SK-N-SH (cell line): ENCODE results near the gene RAD51B. TPM values are rescaled to one million over a fixed set of nuclear protein-coding genes. Genes with fewer than 3 reads are reported as not detected.

ENCODE experiments used
- CTCF ChIA-PET: fragments of 300-600, 350-600 bp; formaldehyde crosslinking; extraction: SDS; loops from one replicate; lab custom pipeline; 2021; lab: Yijun Ruan, JAX
- POLR2A ChIA-PET: fragments of 350-600 bp; sonication (Branson Sonifier 250); formaldehyde crosslinking; extraction: SDS; loops from one replicate; lab custom pipeline; 2020; ENCODE audit warnings: antibody characterized with exemption, inconsistent platforms; lab: Yijun Ruan, JAX
- DNase-seq: peaks from one replicate; pipeline ENCODE4 v3.0.0; 2012
- H2AFZ ChIP-seq: fragments of 200-600 bp; sonication (generic); 2 replicates; pipeline ENCODE4 v1.8.1; 2016; ENCODE audit warnings: antibody characterized with exemption, mild to moderate bottlenecking, low read depth
- H3F3A ChIP-seq: fragments of 200-600 bp; sonication (generic); replicated peaks from 2 replicates; pipeline ENCODE3; 2016; ENCODE audit warnings: antibody characterized with exemption, mild to moderate bottlenecking; ENCODE audit not compliant: insufficient read depth
- H3K27ac ChIP-seq, 2 experiments: fragments of 200-500 bp in 1 of 2; fragments of 200-600 bp in 1 of 2; sonication (Bioruptor generic) in 1 of 2; sonication (generic), shearing (Covaris generic) in 1 of 2; 2 replicates each; pipeline versions ENCODE4 v1.5.1 to v1.6.1; 2014 to 2016; ENCODE audit warnings: low read depth in 2 of 2, inconsistent platforms in 1 of 2, low read length in 1 of 2, mild to moderate bottlenecking in 1 of 2, mixed read lengths in 1 of 2
- H3K27me3 ChIP-seq: fragments of 200-600 bp; sonication (generic), shearing (Covaris generic); 2 replicates; pipeline ENCODE4 v1.6.1; 2016; ENCODE audit warnings: mixed run types; ENCODE audit not compliant: insufficient read depth
- H3K36me3 ChIP-seq, 2 experiments: fragments of 200-500 bp in 1 of 2; fragments of 200-600 bp in 1 of 2; sonication (Bioruptor generic) in 1 of 2; sonication (generic) in 1 of 2; replicated peaks in 1 of 2; 2 replicates each; pipeline versions ENCODE3 to v1.5.1; 2014 to 2016; ENCODE audit warnings: low read length in 1 of 2, mild to moderate bottlenecking in 1 of 2; ENCODE audit not compliant: insufficient read depth in 2 of 2, control insufficient read depth in 1 of 2
- H3K4me1 ChIP-seq, 2 experiments: fragments of 200-500 bp in 1 of 2; fragments of 200-600 bp in 1 of 2; sonication (Bioruptor generic) in 1 of 2; sonication (generic), shearing (Covaris generic) in 1 of 2; 2 replicates each; pipeline versions ENCODE4 v1.5.1 to v1.6.1; 2014 to 2016; ENCODE audit warnings: low read depth in 1 of 2, low read length in 1 of 2, mixed run types in 1 of 2; ENCODE audit not compliant: insufficient read depth in 2 of 2, control insufficient read depth in 1 of 2
- H3K4me2 ChIP-seq: fragments of 200-600 bp; sonication (generic), shearing (Covaris generic); 2 replicates; pipeline ENCODE4 v1.6.1; 2017; ENCODE audit warnings: mixed run types
- H3K4me3 ChIP-seq, 2 experiments: fragments of 200-500 bp in 1 of 2; fragments of 200-600 bp in 1 of 2; sonication (Bioruptor generic) in 1 of 2; sonication (generic), shearing (Covaris generic) in 1 of 2; 2 replicates each; pipeline versions ENCODE4 v1.5.1 to v1.8.1; 2014 to 2016; ENCODE audit warnings: low read depth in 2 of 2, inconsistent platforms in 1 of 2, low read length in 1 of 2, mild to moderate bottlenecking in 1 of 2, mixed read lengths in 1 of 2, moderate library complexity in 1 of 2
- H3K79me2 ChIP-seq: fragments of 200-600 bp; sonication (generic); 2 replicates; pipeline ENCODE4 v1.8.1; 2017; ENCODE audit warnings: mild to moderate bottlenecking; ENCODE audit not compliant: insufficient read depth
- H3K9ac ChIP-seq: fragments of 200-600 bp; sonication (generic); 2 replicates; pipeline ENCODE4 v1.6.1; 2017; ENCODE audit warnings: mixed run types
- H3K9me2 ChIP-seq: fragments of 200-600 bp; sonication (generic); 2 replicates; pipeline ENCODE4 v1.6.1; 2017; ENCODE audit warnings: mixed run types
- H3K9me3 ChIP-seq: fragments of 200-600 bp; sonication (generic); 2 replicates; pipeline ENCODE4 v1.6.1; 2017; ENCODE audit warnings: mixed run types, mild to moderate bottlenecking, moderate library complexity
- H4K20me1 ChIP-seq: fragments of 200-600 bp; sonication (generic); 2 replicates; pipeline ENCODE4 v1.6.1; 2017; ENCODE audit warnings: mild to moderate bottlenecking, mixed run types; ENCODE audit not compliant: insufficient read depth
- EZH2phosphoT487 ChIP-seq: fragments of 200-600 bp; sonication (generic); IDR thresholded peaks from 2 replicates; pipeline ENCODE4 v1.6.1; 2017; ENCODE audit warnings: low read depth, mixed run types, mild to moderate bottlenecking, antibody characterized with exemption, moderate library complexity, borderline replicate concordance
- FOSL2 ChIP-seq: IDR thresholded peaks from 2 replicates; pipeline ENCODE4 v1.4.0; 2012; ENCODE audit warnings: low read depth, mild to moderate bottlenecking, moderate library complexity, borderline replicate concordance
- NRF1 ChIP-seq: IDR thresholded peaks from 2 replicates; pipeline ENCODE4 v1.6.1; 2012; ENCODE audit warnings: low read depth, mild to moderate bottlenecking, low read length
- POLR2AphosphoS5 ChIP-seq: IDR thresholded peaks from 2 replicates; pipeline ENCODE4 v1.6.1; 2012; ENCODE audit warnings: low read depth, low read length
- RCOR1 ChIP-seq: fragments of 150-350 bp; IDR thresholded peaks from 2 replicates; pipeline ENCODE4 v1.6.1; 2017; ENCODE audit warnings: antibody characterized with exemption, low read length
- RXRA ChIP-seq: IDR thresholded peaks from 2 replicates; pipeline ENCODE4 v1.4.0; 2012; ENCODE audit warnings: low read depth, mild to moderate bottlenecking, borderline replicate concordance
- SIN3A ChIP-seq: IDR thresholded peaks from 2 replicates; pipeline ENCODE4 v1.6.1; 2012; ENCODE audit warnings: low read depth, mild to moderate bottlenecking, low read length, moderate library complexity, borderline replicate concordance
- TCF12 ChIP-seq: IDR thresholded peaks from 2 replicates; pipeline ENCODE4 v1.4.0; 2012
- ZBTB33 ChIP-seq: IDR thresholded peaks from 2 replicates; pipeline ENCODE4 v1.4.0; 2012; ENCODE audit warnings: low read depth, borderline replicate concordance
- WGBS: methylation state at CpG from one replicate; pipeline ENCODE4 v1.1.6; 2017; ENCODE audit warnings: low lambda C conversion rate; 5-methylcytosine and 5-hydroxymethylcytosine counted together
- polyA plus RNA-seq, 3 experiments: library from polyadenylated mRNA; depleted of rRNA; stranded (reverse); fragments of >200 nt; gene quantifications; 2 replicates each; pipeline ENCODE4 v1.2.3, GENCODE V29; 2012

Gene RAD51B
- polyA plus RNA-seq, 1 of the 3 experiments (the other 2 are of a cell fraction), result 6.0 TPM

GRCh38 chr14:68418174-68419118 is 598.9 kb downstream of the RAD51B start:
- TF ChIP-seq RXRA, result no peak
- no peak for TF ChIP-seq EZH2phosphoT487
- no peak for TF ChIP-seq NRF1
- no peak for TF ChIP-seq POLR2AphosphoS5
- no peak for TF ChIP-seq TCF12
- TF ChIP-seq RCOR1, result no peak
- no peak for TF ChIP-seq FOSL2
- no peak for TF ChIP-seq ZBTB33
- TF ChIP-seq, all 33 proteins: peak for 0
- Histone ChIP-seq H4K20me1 (no peaks in the 10 kb centered on the region), H3K4me1 (no peaks in the 10 kb centered on the region; a peak in 1 of 4 replicates), H3K9me2 (no peaks in the 10 kb centered on the region), H3K79me2 (no peaks in the 10 kb centered on the region), H3K9ac (no peak overlapping the region), H3K4me2 (no peak overlapping the region), H3K27ac (no peak overlapping the region), H3K27me3 (no peaks in the 10 kb centered on the region), H3K9me3 (no peaks in the 10 kb centered on the region), H3F3A (no peaks in the 10 kb centered on the region), H3K4me3 (no peak overlapping the region), H2AFZ (no peak overlapping the region), H3K36me3 (no peaks in the 10 kb centered on the region)
- CTCF ChIA-PET, result no interaction called here
- no peak for DNase-seq
- 95% methylated on average over 3 of the region's 3 CpGs for WGBS
- POLR2A ChIA-PET, result no interaction called here

GRCh38 chr14:68420350-68420749 is 600.8 kb downstream of the RAD51B start:
- no peak overlapping the region for H3K4me3 ChIP-seq
- no peaks in the 10 kb centered on the region for H3K27me3 ChIP-seq
- no peak overlapping the region for H2AFZ ChIP-seq
- H3K36me3 ChIP-seq, result no peaks in the 10 kb centered on the region
- 75% methylated on average over 5 of the region's 5 CpGs for WGBS
- H3K4me1 ChIP-seq, result no peaks in the 10 kb centered on the region; a peak in 1 of 4 replicates
- no peaks in the 10 kb centered on the region for H3K79me2 ChIP-seq
- TF ChIP-seq SIN3A, result no peak
- H3K9me3 ChIP-seq, result no peaks in the 10 kb centered on the region
- no peak overlapping the region for H3K4me2 ChIP-seq
- H3K9ac ChIP-seq, result no peak overlapping the region
- no peak overlapping the region for H3K27ac ChIP-seq
- DNase-seq, result no peak
- H4K20me1 ChIP-seq, result no peaks in the 10 kb centered on the region
- H3K9me2 ChIP-seq, result no peaks in the 10 kb centered on the region
- CTCF ChIA-PET, result no interaction called here
- no peaks in the 10 kb centered on the region for H3F3A ChIP-seq
- POLR2A ChIA-PET, result no interaction called here
